ENCODE measurements around the gene CTDSPL. TPM values are rescaled to one million over a fixed set of nuclear protein-coding genes. Genes with fewer than 3 reads are reported as not detected.

CTDSPL gene
- total and polyA plus RNA-seq, 4 donors = 8.4 to 17.2 (median 14.2) TPM

GRCh38 chr3:37955918-37956707 is 94.4 kb downstream of the CTDSPL start:
- Histone ChIP-seq H3K27ac (ENCODE audit: low read depth in 1 of 2, low read length in 2 of 2) (no peak overlapping the region), H3K27me3 (ENCODE audit: control insufficient read depth in 4 of 4, insufficient read depth in 4 of 4, low read length in 3 of 4) (no peaks in the 10 kb centered on the region), H3K9ac (ENCODE audit: low read depth in 1 of 2, low read length in 2 of 2) (no peak overlapping the region), H3K4me1 (ENCODE audit: control insufficient read depth in 4 of 4, insufficient read depth in 4 of 4, low read length in 3 of 4) (peaks cover under 1 to 6% (median 3%) of the 10 kb centered on the region in 4 donors), H3K4me3 (ENCODE audit: low read depth in 1 of 3, low read length in 3 of 3) (no peak overlapping the region), H3K9me3 (ENCODE audit: control insufficient read depth in 4 of 4, low read length in 3 of 4) (no peaks in the 10 kb centered on the region), H3K36me3 (ENCODE audit: control insufficient read depth in 4 of 4, insufficient read depth in 3 of 4, low read depth in 1 of 4, low read length in 3 of 4) (peaks cover 0 to 5% (median 1%) of the 10 kb centered on the region in 4 donors)
- WGBS = 63% methylated on average over 3 of the region's 3 CpGs
- DNase-seq (ENCODE audit: low spot score) = peak; percentile 21
- TF ChIP-seq EGR1 (IDR thresholded peaks at IDR 0.05; ENCODE audit: low read depth in 2 of 2) (peak in 1 of 2 donors; percentile 23), TAF1 (conservative IDR thresholded peaks at IDR 0.05) (no peak), MAX (IDR thresholded peaks at IDR 0.05) (peak; percentile 11), RXRA (IDR thresholded peaks at IDR 0.05) (no peak), ZBTB33 (IDR thresholded peaks at IDR 0.05) (no peak), CTCF (IDR thresholded peaks at IDR 0.05; ENCODE audit: low read depth, low read length, missing input control) (no peak), ATF3 (IDR thresholded peaks at IDR 0.05) (no peak)

GRCh38 chr3:37956723-37957538 is 95.3 kb downstream of the CTDSPL start:
- H3K36me3 ChIP-seq (ENCODE audit: control insufficient read depth in 4 of 4, insufficient read depth in 3 of 4, low read depth in 1 of 4, low read length in 3 of 4) = peaks cover 0 to 5% (median 1%) of the 10 kb centered on the region in 4 donors
- peak overlapping the region; percentile 25 to 39 for H3K27ac ChIP-seq (ENCODE audit: low read depth in 1 of 2, low read length in 2 of 2)
- no peak overlapping the region for H3K4me3 ChIP-seq (ENCODE audit: low read depth in 1 of 3, low read length in 3 of 3)
- no peak overlapping the region for H3K9ac ChIP-seq (ENCODE audit: low read depth in 1 of 2, low read length in 2 of 2)
- H3K4me1 ChIP-seq (ENCODE audit: control insufficient read depth in 4 of 4, insufficient read depth in 4 of 4, low read length in 3 of 4) = peaks cover 4 to 14% (median 7%) of the 10 kb centered on the region in 4 donors
- TF ChIP-seq RAD21 (IDR thresholded peaks at IDR 0.05) (peak in 1 of 2 donors; percentile 3), FOXA2 (IDR thresholded peaks at IDR 0.05) (no peak), RXRA (IDR thresholded peaks at IDR 0.05) (no peak), MAX (IDR thresholded peaks at IDR 0.05) (peak; percentile 16), EGR1 (IDR thresholded peaks at IDR 0.05; ENCODE audit: low read depth in 2 of 2) (no peak), YY1 (IDR thresholded peaks at IDR 0.05) (no peak)
- WGBS = 56% methylated on average over 2 of the region's 2 CpGs
- no peaks in the 10 kb centered on the region for H3K27me3 ChIP-seq (ENCODE audit: control insufficient read depth in 4 of 4, insufficient read depth in 4 of 4, low read length in 3 of 4)
- DNase-seq (ENCODE audit: low spot score) = peak; percentile 12
- no peaks in the 10 kb centered on the region for H3K9me3 ChIP-seq (ENCODE audit: control insufficient read depth in 4 of 4, low read length in 3 of 4)
